ENCODE data around the gene MOGAT1.
A peak's percentile ranks its signal among the peaks of the same experiment; 100 is the strongest.
"Not testable (repeated sequence)": the region's sequence is repeated elsewhere in the genome, so short reads cannot be mapped to it uniquely, and the experiment has no call there.

MOGAT1 gene

DNA sequence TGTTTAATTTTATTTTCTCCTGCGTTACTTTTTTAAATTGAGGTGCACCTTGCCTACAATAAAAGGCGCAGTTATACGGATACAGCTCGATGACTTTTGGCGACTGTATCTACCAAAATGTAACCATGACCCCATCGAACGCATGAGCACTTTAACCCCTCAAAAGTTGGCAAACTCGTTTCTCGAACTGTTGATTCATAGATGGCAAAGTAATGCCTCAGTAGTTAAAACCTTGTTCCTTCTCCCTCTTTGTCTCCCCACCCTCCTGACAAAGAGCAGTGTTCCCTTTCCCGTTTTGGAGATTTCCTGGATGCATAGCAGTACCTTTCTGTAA is 577 bp downstream of the MOGAT1 start:
- no peak overlapping the region for H3K9ac ChIP-seq (ENCODE audit: low read depth, low read length)
- peaks cover 5% of the 10 kb centered on the region; the same call in 1 of the 2 replicates for H3K4me1 ChIP-seq (ENCODE audit: control insufficient read depth, insufficient read depth, low read length)
- peak overlapping the region; percentile 67 for H3K4me3 ChIP-seq (ENCODE audit: low read depth, low read length)
- no peak overlapping the region for H3K27ac ChIP-seq (ENCODE audit: low read depth, low read length)
- H3K27me3 ChIP-seq (ENCODE audit: control insufficient read depth, insufficient read depth, low read length), result peaks cover 31% of the 10 kb centered on the region
- H3K9me3 ChIP-seq (ENCODE audit: control insufficient read depth, insufficient read depth, low read length), result no peaks in the 10 kb centered on the region
- H3K36me3 ChIP-seq (ENCODE audit: control insufficient read depth, insufficient read depth, low read length), result no peaks in the 10 kb centered on the region

DNA sequence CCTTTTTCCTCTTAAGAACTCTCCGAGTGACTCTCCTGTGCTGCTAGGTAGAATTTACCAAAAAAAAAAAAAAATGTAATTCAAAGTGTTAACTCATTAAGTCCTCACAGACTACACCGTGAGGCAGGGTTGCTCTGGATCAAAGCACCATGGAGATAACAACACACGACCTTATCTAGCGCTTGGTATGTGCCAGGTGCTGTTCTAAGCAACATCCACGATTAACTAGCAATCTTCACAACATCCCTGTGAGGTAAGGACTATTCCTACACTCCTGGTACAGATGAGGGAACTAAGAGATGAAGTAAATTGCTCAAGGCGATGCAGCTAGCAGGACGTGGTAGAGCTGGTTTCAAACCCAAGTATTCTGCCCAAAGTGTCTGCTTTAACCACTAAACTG is 1.8 kb downstream of the MOGAT1 start:
- Histone ChIP-seq H3K27me3 (ENCODE audit: control insufficient read depth, insufficient read depth, low read length) (peaks cover 31% of the 10 kb centered on the region), H3K36me3 (ENCODE audit: control insufficient read depth, insufficient read depth, low read length) (no peaks in the 10 kb centered on the region), H3K4me3 (ENCODE audit: low read depth, low read length) (no peak overlapping the region), H3K27ac (ENCODE audit: low read depth, low read length) (no peak overlapping the region), H3K9ac (ENCODE audit: low read depth, low read length) (no peak overlapping the region), H3K9me3 (ENCODE audit: control insufficient read depth, insufficient read depth, low read length) (no peaks in the 10 kb centered on the region), H3K4me1 (ENCODE audit: control insufficient read depth, insufficient read depth, low read length) (peaks cover 5% of the 10 kb centered on the region; the same call in 1 of the 2 replicates)

DNA sequence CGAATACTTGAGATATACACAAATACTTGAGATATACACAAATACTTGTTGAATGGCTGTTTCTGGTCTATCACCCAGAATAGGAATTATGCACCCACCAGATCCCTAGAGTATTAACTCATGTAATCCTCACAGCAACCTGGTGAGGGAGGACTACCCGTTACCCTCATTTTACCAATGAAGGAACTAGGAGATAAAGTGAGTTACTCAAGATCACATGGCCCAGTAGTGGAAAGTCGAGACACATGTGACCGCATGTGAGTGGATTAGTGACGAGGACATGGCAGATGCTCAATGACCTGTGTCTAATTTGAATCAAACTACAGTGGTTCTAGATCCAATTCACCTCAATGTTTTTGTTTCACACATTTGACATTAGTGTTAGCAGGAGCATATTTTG is 2.4 kb downstream of the MOGAT1 start:
- Histone ChIP-seq H3K9me3 (ENCODE audit: control insufficient read depth, insufficient read depth, low read length) (no peaks in the 10 kb centered on the region), H3K36me3 (ENCODE audit: control insufficient read depth, insufficient read depth, low read length) (no peaks in the 10 kb centered on the region), H3K27me3 (ENCODE audit: control insufficient read depth, insufficient read depth, low read length) (peaks cover 31% of the 10 kb centered on the region), H3K27ac (ENCODE audit: low read depth, low read length) (no peak overlapping the region), H3K4me1 (ENCODE audit: control insufficient read depth, insufficient read depth, low read length) (peaks cover 5% of the 10 kb centered on the region; the same call in 1 of the 2 replicates), H3K4me3 (ENCODE audit: low read depth, low read length) (no peak overlapping the region), H3K9ac (ENCODE audit: low read depth, low read length) (no peak overlapping the region)

DNA sequence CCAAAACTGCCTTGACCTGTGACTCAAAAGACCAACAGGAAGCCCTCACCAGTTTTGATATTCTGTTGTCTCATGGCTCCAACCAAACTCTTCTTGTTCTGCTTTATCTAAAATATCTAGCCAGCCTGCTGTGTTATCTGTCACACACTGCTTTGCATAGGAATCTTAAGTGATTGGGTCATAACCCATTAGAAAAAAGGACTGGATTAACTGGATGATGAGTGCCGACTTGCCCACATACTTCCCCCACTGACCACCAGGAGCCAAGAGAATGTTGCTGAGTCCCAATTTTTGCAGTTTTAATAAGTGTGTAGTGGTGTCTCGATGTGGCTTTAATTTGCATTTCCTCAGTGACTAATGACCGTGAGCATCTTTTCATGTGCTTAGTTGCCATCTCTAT is 6.5 kb downstream of the MOGAT1 start:
- Histone ChIP-seq H3K4me1 (ENCODE audit: control insufficient read depth, insufficient read depth, low read length) (no peaks in the 10 kb centered on the region), H3K4me3 (ENCODE audit: low read depth, low read length) (no peak overlapping the region), H3K27me3 (ENCODE audit: control insufficient read depth, insufficient read depth, low read length) (peaks cover 5% of the 10 kb centered on the region), H3K9me3 (ENCODE audit: control insufficient read depth, insufficient read depth, low read length) (no peaks in the 10 kb centered on the region), H3K27ac (ENCODE audit: low read depth, low read length) (no peak overlapping the region), H3K36me3 (ENCODE audit: control insufficient read depth, insufficient read depth, low read length) (no peaks in the 10 kb centered on the region), H3K9ac (ENCODE audit: low read depth, low read length) (no peak overlapping the region)

DNA sequence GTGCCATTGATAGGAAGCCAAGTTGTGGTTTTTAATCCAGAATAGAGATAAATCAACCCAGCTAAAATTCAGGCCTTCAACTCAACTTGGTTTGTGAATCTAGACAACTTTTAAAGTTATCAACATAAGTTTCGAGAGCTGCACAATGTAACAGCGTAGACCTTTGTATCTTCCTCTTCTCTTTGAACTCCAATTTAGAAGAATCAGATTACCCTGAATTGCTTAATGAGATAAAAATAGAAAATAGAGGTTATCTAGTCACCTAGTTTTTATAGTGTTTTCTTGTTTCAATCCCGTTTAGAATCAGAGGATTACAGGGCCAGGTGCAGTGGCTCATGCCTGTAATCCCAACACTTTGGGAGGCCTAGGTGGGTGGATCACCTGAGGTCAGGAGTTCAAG is 12.3 kb downstream of the MOGAT1 start:
- H3K36me3 ChIP-seq (ENCODE audit: control insufficient read depth, insufficient read depth, low read length), result no peaks in the 10 kb centered on the region
- no peak overlapping the region for H3K27ac ChIP-seq (ENCODE audit: low read depth, low read length)
- no peaks in the 10 kb centered on the region for H3K4me1 ChIP-seq (ENCODE audit: control insufficient read depth, insufficient read depth, low read length)
- no peaks in the 10 kb centered on the region for H3K27me3 ChIP-seq (ENCODE audit: control insufficient read depth, insufficient read depth, low read length)
- no peaks in the 10 kb centered on the region for H3K9me3 ChIP-seq (ENCODE audit: control insufficient read depth, insufficient read depth, low read length)
- H3K9ac ChIP-seq (ENCODE audit: low read depth, low read length), result no peak overlapping the region
- no peak overlapping the region for H3K4me3 ChIP-seq (ENCODE audit: low read depth, low read length)

DNA sequence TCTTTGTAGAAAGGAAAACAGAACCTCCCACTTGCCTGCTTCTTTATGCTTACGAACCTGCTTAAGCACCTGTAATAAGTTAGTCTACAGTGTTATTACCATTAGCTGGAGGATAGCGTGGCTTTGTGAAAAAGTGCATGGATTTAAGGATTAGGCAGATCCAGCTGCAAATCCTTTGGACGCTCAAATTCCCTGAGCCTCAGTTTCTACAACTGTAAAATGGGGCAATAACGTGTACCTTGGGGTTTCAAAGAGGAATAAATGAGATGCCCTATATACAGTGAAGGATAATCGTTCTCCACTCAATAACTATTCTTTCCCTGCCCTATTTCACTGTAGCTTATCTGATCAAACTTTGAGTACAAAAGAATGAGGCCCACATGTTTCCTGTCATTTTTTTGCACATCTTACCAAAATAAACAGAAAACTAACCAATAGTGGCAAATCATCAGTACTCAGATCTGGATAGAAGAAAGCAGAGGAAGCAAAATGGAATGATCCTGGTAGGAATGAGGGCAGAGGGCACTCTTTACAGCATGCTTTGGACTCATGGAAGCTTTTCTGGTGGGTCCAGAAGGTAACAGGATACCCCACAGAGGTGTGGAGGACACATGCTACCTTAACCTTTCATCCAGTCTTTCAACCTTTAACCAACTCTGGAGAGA is 14.8 kb downstream of the MOGAT1 start:
- Histone ChIP-seq H3K4me1 (ENCODE audit: control insufficient read depth, insufficient read depth, low read length) (no peaks in the 10 kb centered on the region), H3K27ac (ENCODE audit: low read depth, low read length) (no peak overlapping the region), H3K4me3 (ENCODE audit: low read depth, low read length) (no peak overlapping the region), H3K9me3 (ENCODE audit: control insufficient read depth, insufficient read depth, low read length) (no peaks in the 10 kb centered on the region), H3K27me3 (ENCODE audit: control insufficient read depth, insufficient read depth, low read length) (no peaks in the 10 kb centered on the region), H3K36me3 (ENCODE audit: control insufficient read depth, insufficient read depth, low read length) (no peaks in the 10 kb centered on the region), H3K9ac (ENCODE audit: low read depth, low read length) (no peak overlapping the region)

DNA sequence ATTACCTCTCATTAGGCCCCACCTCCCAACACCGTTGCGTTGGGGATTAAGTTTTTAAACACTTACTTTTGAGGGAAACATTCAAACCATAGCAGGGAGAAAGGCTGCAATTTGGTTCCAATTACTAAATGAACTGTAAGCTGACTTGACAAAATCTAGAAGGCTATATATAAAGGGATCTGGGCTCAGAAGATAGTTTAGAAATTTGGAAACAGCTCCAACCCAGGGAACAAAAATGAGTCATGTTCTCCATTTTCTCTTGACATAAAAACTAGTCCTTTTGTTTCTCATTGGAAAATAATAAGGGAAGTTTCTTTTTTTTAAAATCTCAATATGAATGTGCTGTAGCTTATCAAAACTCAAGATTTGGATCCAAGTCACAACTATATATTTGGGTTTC is 17.5 kb downstream of the MOGAT1 start:
- H3K27me3 ChIP-seq (ENCODE audit: control insufficient read depth, insufficient read depth, low read length), result no peaks in the 10 kb centered on the region
- no peaks in the 10 kb centered on the region for H3K4me1 ChIP-seq (ENCODE audit: control insufficient read depth, insufficient read depth, low read length)
- no peak overlapping the region for H3K27ac ChIP-seq (ENCODE audit: low read depth, low read length)
- no peaks in the 10 kb centered on the region for H3K36me3 ChIP-seq (ENCODE audit: control insufficient read depth, insufficient read depth, low read length)
- no peak overlapping the region for H3K9ac ChIP-seq (ENCODE audit: low read depth, low read length)
- H3K4me3 ChIP-seq (ENCODE audit: low read depth, low read length), result no peak overlapping the region
- no peaks in the 10 kb centered on the region for H3K9me3 ChIP-seq (ENCODE audit: control insufficient read depth, insufficient read depth, low read length)

DNA sequence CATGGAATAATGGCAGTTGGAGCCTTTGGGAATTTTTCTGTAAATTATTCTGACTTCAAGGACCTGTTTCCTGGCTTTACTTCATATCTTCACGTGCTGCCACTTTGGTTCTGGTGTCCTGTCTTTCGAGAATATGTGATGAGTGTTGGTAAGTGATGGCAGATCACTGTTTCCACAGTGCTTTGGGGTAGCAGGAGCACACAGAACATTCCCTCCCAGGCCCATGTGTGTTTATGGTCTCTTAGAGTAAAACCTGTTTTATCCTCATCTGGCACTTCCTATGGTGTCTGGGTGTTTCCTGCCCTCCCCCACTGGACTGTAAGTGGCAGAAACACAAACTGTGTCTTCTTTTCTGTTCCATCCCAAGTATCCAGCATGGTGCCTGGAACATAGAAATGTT is 17.9 kb downstream of the MOGAT1 start:
- no peaks in the 10 kb centered on the region for H3K9me3 ChIP-seq (ENCODE audit: control insufficient read depth, insufficient read depth, low read length)
- no peak overlapping the region for H3K4me3 ChIP-seq (ENCODE audit: low read depth, low read length)
- H3K36me3 ChIP-seq (ENCODE audit: control insufficient read depth, insufficient read depth, low read length), result no peaks in the 10 kb centered on the region
- H3K27ac ChIP-seq (ENCODE audit: low read depth, low read length), result no peak overlapping the region
- H3K9ac ChIP-seq (ENCODE audit: low read depth, low read length), result no peak overlapping the region
- no peaks in the 10 kb centered on the region for H3K27me3 ChIP-seq (ENCODE audit: control insufficient read depth, insufficient read depth, low read length)
- H3K4me1 ChIP-seq (ENCODE audit: control insufficient read depth, insufficient read depth, low read length), result no peaks in the 10 kb centered on the region

DNA sequence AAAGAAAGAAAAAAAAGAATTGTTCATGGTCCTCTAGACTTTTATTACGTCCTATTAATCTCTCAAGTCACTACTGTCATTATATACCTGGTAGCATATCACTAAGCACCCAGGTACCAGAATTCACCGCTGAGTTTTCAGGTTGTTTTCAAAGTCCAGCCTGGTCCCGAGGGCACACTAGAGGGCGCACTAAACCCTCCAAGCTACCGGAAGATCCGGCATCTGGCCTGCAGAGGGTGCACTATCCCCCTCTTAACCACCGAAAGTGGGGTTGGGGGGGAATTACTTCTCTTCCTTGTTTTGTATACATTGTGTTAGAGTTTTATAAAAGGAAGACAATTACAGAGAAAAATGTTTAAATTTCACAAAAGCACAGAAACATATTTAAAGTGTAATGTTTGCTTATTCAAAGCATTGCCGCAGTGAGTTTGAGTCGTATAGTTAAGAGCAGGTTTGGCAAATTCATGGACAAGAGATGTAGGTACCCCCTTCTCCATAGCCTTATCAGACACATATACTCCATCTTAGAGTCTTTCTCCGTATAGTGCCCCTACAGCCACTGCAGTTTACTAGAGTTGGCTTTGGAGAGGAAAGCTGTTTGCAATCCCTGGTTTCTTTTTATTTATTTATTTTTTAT is 19.2 kb downstream of the MOGAT1 start:
- no peaks in the 10 kb centered on the region for H3K9me3 ChIP-seq (ENCODE audit: control insufficient read depth, insufficient read depth, low read length)
- no peaks in the 10 kb centered on the region for H3K36me3 ChIP-seq (ENCODE audit: control insufficient read depth, insufficient read depth, low read length)
- no peak overlapping the region for H3K27ac ChIP-seq (ENCODE audit: low read depth, low read length)
- H3K4me1 ChIP-seq (ENCODE audit: control insufficient read depth, insufficient read depth, low read length), result no peaks in the 10 kb centered on the region
- no peak overlapping the region for H3K9ac ChIP-seq (ENCODE audit: low read depth, low read length)
- H3K4me3 ChIP-seq (ENCODE audit: low read depth, low read length), result no peak overlapping the region
- no peaks in the 10 kb centered on the region for H3K27me3 ChIP-seq (ENCODE audit: control insufficient read depth, insufficient read depth, low read length)

DNA sequence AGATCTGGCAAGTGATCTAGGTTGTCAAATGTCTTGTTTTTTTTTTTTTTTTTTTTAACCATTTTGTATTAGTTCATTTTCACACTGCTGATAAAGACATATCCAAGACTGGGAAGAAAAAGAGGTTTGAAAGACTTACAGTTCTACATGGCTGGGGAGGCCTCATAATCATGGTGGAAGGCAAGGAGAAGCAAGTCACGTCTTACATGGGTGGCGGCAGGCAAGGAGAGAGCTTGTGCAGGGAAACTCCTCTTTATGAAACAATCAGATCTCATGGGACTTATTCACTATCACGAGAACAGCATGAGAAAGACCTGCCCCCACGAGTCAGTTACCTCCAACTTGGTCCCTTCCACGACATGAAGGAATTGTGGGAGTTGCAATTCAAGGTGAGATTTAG is 22.0 kb downstream of the MOGAT1 start:
- not testable (repeated sequence) for H3K9me3 ChIP-seq (ENCODE audit: control insufficient read depth, insufficient read depth, low read length); H3K9ac ChIP-seq (ENCODE audit: low read depth, low read length); H3K4me3 ChIP-seq (ENCODE audit: low read depth, low read length); H3K27me3 ChIP-seq (ENCODE audit: control insufficient read depth, insufficient read depth, low read length); H3K27ac ChIP-seq (ENCODE audit: low read depth, low read length); H3K36me3 ChIP-seq (ENCODE audit: control insufficient read depth, insufficient read depth, low read length); H3K4me1 ChIP-seq (ENCODE audit: control insufficient read depth, insufficient read depth, low read length)

DNA sequence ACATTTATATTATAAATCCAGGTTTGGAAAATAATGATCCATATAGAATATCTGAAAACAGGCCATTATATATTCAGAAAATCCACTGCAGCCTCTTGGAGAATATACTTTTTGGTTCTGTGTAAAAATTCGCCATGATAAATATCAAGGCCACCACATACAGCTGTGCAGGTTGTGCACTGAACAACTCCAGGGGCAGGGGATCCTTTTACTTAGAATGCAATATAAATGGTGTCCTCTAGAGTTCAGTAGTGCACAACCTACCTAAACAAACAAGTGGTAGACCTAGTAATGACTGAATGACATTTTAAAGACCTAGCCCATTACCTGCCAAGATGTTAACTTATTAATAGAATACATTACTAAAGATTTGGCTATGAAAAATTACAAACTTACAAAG is 22.4 kb downstream of the MOGAT1 start:
- Histone ChIP-seq H3K27me3 (ENCODE audit: control insufficient read depth, insufficient read depth, low read length) (no peaks in the 10 kb centered on the region), H3K9ac (ENCODE audit: low read depth, low read length) (no peak overlapping the region), H3K4me3 (ENCODE audit: low read depth, low read length) (no peak overlapping the region), H3K27ac (ENCODE audit: low read depth, low read length) (no peak overlapping the region), H3K4me1 (ENCODE audit: control insufficient read depth, insufficient read depth, low read length) (no peaks in the 10 kb centered on the region), H3K9me3 (ENCODE audit: control insufficient read depth, insufficient read depth, low read length) (no peaks in the 10 kb centered on the region), H3K36me3 (ENCODE audit: control insufficient read depth, insufficient read depth, low read length) (no peaks in the 10 kb centered on the region)
